Fibroblast of pulmonary artery (primary cell): ENCODE measurements around the gene TMCO2.
"Not testable (repeated sequence)": the region's sequence is repeated elsewhere in the genome, so short reads cannot be mapped to it uniquely, and the experiment has no call there.

ENCODE experiments used
- DNase-seq: peaks from one replicate; pipeline ENCODE4 v3.0.0-alpha.2; 2010; ENCODE audit warnings: low read depth
- H3K4me3 ChIP-seq: replicated peaks from 2 replicates; pipeline ENCODE4 v1.5.1; 2011; ENCODE audit warnings: low read depth, mild to moderate bottlenecking, control low read depth, low read length, moderate library complexity
- TF ChIP-seq, protein P1 (sequence below): IDR thresholded peaks from 2 replicates; pipeline ENCODE4 v1.5.1; 2011; ENCODE audit warnings: mild to moderate bottlenecking, control low read depth, low read length, inconsistent platforms; ENCODE audit errors: missing control alignments

The TMCO2 gene

DNA sequence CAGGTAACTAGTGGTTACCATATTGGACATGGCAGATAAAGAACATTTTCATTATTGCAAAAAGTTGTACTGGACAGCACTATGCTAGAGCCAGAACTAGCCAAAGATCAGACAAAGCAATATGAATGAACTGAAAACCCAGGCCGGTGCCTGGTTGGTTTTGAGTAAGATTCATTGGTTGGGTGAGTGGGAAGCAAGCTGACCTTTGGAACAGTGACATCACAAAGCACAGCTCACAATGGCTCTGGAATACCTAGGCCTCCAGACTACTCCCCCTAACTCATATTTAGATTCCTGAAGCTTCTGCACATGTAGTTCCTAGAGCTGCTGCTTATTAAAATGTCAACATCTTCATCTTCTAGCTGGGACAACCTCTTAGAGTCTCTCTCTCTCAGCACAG lies at the start of gene TMCO2:
TMCO2 (plus strand) TSS at position 283 of the 400 bp plus-strand sequence; CDS start at position 340, 57 bp downstream.
- TF ChIP-seq, protein P1, sequence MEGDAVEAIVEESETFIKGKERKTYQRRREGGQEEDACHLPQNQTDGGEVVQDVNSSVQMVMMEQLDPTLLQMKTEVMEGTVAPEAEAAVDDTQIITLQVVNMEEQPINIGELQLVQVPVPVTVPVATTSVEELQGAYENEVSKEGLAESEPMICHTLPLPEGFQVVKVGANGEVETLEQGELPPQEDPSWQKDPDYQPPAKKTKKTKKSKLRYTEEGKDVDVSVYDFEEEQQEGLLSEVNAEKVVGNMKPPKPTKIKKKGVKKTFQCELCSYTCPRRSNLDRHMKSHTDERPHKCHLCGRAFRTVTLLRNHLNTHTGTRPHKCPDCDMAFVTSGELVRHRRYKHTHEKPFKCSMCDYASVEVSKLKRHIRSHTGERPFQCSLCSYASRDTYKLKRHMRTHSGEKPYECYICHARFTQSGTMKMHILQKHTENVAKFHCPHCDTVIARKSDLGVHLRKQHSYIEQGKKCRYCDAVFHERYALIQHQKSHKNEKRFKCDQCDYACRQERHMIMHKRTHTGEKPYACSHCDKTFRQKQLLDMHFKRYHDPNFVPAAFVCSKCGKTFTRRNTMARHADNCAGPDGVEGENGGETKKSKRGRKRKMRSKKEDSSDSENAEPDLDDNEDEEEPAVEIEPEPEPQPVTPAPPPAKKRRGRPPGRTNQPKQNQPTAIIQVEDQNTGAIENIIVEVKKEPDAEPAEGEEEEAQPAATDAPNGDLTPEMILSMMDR: no peak
- DNase-seq: no peak
- H3K4me3 ChIP-seq: no peak within 1 kb of the TSS

DNA sequence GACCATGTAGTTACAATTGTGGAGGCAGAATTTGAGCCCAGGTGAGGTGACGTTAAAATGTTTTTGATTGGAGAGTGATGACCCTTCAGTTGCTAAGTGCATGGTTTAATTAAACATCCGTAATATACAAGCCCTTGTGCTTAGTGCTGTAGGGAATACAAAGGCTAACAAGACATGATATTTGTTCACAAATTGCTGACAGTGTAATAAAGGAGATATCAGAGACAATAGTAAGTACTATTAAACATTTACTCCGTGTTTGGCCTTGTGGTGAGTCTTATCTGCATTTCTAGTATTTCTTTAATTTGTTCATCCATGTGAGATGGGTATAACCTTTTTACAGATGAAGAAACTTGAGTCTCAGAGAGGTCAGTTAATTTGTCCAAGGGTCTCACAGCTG lies 48.6 kb upstream of the TMCO2 start:
- DNase-seq: no peak
- TF ChIP-seq, protein P1: no peak
- no peak overlapping the region for H3K4me3 ChIP-seq

DNA sequence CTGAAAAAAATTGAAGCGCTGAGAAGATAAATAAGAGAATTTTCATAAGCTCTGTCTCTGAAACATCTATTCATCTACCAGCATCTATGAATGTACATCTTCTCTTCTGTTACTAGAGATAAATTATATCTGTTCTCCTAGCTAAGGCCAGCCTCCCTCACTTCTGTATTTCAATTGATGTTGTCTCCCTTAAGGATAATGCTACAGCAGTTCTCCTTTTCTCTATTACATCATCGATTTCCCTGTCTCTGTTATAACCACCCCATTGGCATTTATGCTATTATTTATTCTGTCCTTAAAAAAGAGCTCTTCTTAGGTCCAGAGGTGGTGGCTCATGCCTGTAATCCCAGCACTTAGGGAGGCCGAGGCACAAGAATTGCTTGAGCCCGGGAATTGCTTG lies 42.9 kb upstream of the TMCO2 start:
- no peak overlapping the region for H3K4me3 ChIP-seq
- TF ChIP-seq, protein P1: no peak
- DNase-seq: no peak

DNA sequence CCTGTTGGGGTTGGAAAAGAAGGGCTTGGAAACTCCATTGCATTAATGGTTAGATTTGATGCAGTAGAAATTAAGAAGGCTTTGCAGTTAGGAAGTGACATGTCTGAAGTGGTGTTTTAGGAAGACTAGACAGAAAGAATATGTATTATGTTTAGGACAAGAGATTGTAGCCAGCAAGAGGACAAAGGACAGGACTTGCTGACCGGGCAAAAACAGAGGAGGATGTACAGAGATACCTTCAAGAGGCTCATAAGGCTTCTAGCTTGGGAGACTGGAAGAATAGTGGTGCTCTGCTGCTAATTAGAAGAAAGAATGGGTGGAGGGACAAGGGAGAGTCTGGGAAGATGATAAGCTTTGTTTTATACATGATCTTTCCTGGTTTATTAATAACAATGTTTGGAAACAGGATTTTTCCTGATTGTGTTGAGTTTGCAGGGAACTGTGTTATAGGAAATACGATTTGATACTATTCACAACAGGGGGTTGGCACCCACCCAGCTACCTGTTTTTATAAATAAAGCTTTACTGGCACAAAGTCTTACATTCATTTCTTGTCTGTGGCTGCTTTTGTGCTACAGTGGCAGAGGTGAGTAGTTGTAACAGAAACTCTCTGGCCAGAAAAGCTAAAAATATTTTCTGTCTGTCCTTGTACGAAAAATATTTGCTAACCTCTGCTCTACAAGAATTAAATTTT lies 37.1 kb upstream of the TMCO2 start:
- H3K4me3 ChIP-seq: no peak overlapping the region
- no peak for DNase-seq
- TF ChIP-seq, protein P1: no peak

DNA sequence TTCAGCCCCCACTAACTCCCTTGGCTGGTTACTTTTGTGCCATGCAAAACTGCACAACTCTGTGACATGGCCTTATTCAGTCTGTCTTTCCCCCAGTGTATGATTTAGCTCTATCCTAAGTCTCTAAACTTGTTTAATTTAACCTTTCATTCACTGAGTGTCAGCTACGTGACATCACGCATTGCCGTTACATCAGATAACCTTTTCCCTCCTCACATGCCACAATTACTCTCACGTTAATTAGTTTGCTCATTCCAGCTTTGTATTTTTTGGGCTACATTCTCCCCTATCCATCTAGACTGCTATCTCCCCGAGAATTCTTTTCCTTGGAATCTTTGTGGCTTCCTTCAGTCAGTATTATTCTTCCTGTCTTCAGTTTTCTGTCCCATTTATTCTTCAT lies 29.4 kb upstream of the TMCO2 start:
- H3K4me3 ChIP-seq: no peak overlapping the region
- DNase-seq: no peak
- TF ChIP-seq, protein P1: no peak

DNA sequence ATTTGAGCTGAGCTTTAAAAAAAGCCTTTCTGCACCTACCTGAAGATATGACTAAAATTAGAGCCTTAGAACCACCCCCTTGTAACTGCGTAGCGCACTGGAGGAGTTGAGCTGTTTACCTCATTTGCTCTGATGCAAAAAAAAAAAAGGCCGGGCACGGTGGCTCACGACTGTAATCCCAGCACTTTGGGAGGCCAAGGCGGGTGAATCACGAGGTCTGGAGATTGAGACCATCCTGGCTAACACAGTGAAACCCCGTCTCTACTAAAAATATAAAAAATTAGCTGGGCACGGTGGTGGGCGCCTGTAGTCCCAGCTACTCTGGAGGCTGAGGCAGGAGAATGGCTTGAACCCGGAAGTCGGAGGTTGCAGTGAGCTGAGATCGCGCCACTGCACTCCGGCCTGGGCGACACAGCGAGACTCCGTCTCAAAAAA lies 26.2 kb upstream of the TMCO2 start:
- not testable (repeated sequence) for DNase-seq, H3K4me3 ChIP-seq

DNA sequence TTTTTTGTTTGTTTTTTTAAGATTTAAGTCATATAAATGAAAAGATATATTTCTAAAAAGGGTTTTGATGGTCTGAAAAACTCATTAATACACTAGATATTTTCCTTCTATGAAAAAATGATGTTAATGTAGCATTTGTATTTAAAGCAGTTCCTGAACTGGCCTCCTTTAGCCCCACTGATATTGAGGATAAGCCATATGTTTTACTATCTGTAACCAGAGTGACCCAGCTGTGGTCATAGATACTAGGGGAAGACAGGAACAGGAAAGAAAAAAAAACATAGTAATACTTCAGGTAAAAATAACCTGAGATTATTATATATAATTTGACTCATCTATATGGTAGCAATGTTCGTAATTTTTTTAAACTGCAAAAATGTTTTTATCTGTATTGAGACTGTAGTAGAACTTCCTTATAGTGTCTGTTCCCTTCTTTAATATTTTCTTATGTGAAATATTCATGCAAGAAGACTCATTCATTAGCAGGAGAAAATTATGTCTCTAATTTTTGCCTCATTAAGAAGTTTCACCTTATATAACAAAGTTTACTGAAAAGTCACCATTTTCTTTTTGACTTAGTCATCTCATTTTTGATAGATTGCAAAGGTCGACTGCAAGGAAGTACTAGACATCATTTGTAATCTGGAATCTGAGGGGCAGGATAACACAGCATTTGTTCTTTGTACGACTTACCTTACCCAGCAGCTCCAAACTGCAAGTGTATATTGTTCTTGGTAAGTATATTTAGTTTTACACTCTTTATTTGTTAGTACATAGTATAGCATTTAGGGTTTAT lies 25.6 kb upstream of the TMCO2 start:
- DNase-seq: no peak
- TF ChIP-seq, protein P1: no peak
- no peak overlapping the region for H3K4me3 ChIP-seq
